OCI-LY1 (cell line): ENCODE measurements around the gene SYCE1.

Experiments
- H2AFZ ChIP-seq: fragments of 200-600 bp; sonication (generic), shearing (Covaris generic); 2 replicates; pipeline ENCODE4 v1.6.0; 2014; ENCODE audit warnings: antibody characterized with exemption, mild to moderate bottlenecking, low read length
- H3F3A ChIP-seq: fragments of 200-600 bp; sonication (generic), shearing (Covaris generic); 2 replicates; pipeline ENCODE4 v1.6.0; 2014; ENCODE audit warnings: mild to moderate bottlenecking, antibody characterized with exemption, low read length, moderate library complexity; ENCODE audit not compliant: insufficient read depth
- H3K27ac ChIP-seq: fragments of 200-600 bp; sonication (generic); 2 replicates; pipeline ENCODE4 v1.5.1; 2014; ENCODE audit warnings: low read length, mixed run types, mild to moderate bottlenecking, low read depth; ENCODE audit not compliant: poor library complexity, severe bottlenecking
- H3K27me3 ChIP-seq: fragments of 200-600 bp; sonication (generic); 2 replicates; pipeline ENCODE4 v1.6.0; 2014; ENCODE audit warnings: antibody characterized with exemption, mild to moderate bottlenecking, low read length, moderate library complexity; ENCODE audit not compliant: insufficient read depth
- H3K36me3 ChIP-seq: fragments of 200-600 bp; sonication (generic); 2 replicates; pipeline ENCODE4 v1.6.1; 2014; ENCODE audit warnings: mild to moderate bottlenecking, antibody characterized with exemption, low read length, moderate library complexity, mixed read lengths; ENCODE audit not compliant: insufficient read depth
- H3K4me1 ChIP-seq: fragments of 200-600 bp; sonication (generic); 2 replicates; pipeline ENCODE4 v1.5.1; 2014; ENCODE audit warnings: mild to moderate bottlenecking, low read length, moderate library complexity; ENCODE audit not compliant: insufficient read depth, severe bottlenecking
- H3K4me2 ChIP-seq: fragments of 200-600 bp; sonication (generic), shearing (Covaris generic); 2 replicates; pipeline ENCODE4 v1.6.1; 2014; ENCODE audit warnings: low read length
- H3K4me3 ChIP-seq: fragments of 200-600 bp; sonication (generic); 2 replicates; pipeline ENCODE4 v1.5.1; 2014; ENCODE audit warnings: low read length, low read depth, mild to moderate bottlenecking, mixed read lengths; ENCODE audit not compliant: poor library complexity, severe bottlenecking
- H3K79me2 ChIP-seq: fragments of 200-600 bp; shearing (Covaris generic); 2 replicates; pipeline ENCODE4 v1.6.1; 2016; ENCODE audit warnings: mixed run types, low read length, mixed read lengths; ENCODE audit not compliant: insufficient read depth
- H3K9ac ChIP-seq: fragments of 200-600 bp; sonication (generic), shearing (Covaris generic); 2 replicates; pipeline ENCODE4 v1.6.1; 2014; ENCODE audit warnings: mild to moderate bottlenecking, low read length, mixed read lengths
- H3K9me2 ChIP-seq: fragments of 200-600 bp; sonication (generic), shearing (Covaris generic); 2 replicates; pipeline ENCODE4 v1.6.1; 2014; ENCODE audit warnings: low read depth, mild to moderate bottlenecking, low read length, mixed read lengths
- H3K9me3 ChIP-seq: fragments of 200-600 bp; shearing (Covaris generic); 2 replicates; pipeline ENCODE4 v1.6.1; 2014; ENCODE audit warnings: low read length, mixed read lengths
- H4K20me1 ChIP-seq: fragments of 200-600 bp; sonication (generic), shearing (Covaris generic); 2 replicates; pipeline ENCODE4 v1.6.0; 2016; ENCODE audit warnings: mild to moderate bottlenecking, low read length; ENCODE audit not compliant: insufficient read depth
- EZH2 ChIP-seq: fragments of 200-600 bp; sonication (generic), shearing (Covaris generic); IDR thresholded peaks from 2 replicates; pipeline ENCODE4 v1.8.0; 2017; ENCODE audit warnings: borderline replicate concordance, mixed run types, mild to moderate bottlenecking, antibody characterized with exemption, low read length, moderate library complexity, mixed read lengths
- TF ChIP-seq, protein P1 (sequence below): fragments of 200-600 bp; sonication (generic), shearing (Covaris generic); IDR thresholded peaks from 2 replicates; pipeline ENCODE4 v1.5.1; 2017; ENCODE audit warnings: mild to moderate bottlenecking, antibody characterized with exemption, low read length, moderate library complexity, mixed read lengths

The SYCE1 gene, protein sequence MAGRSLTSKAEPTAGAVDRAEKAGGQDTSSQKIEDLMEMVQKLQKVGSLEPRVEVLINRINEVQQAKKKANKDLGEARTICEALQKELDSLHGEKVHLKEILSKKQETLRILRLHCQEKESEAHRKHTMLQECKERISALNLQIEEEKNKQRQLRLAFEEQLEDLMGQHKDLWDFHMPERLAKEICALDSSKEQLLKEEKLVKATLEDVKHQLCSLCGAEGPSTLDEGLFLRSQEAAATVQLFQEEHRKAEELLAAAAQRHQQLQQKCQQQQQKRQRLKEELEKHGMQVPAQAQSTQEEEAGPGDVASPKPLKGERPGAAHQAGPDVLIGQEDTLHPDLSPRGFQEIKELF

DNA sequence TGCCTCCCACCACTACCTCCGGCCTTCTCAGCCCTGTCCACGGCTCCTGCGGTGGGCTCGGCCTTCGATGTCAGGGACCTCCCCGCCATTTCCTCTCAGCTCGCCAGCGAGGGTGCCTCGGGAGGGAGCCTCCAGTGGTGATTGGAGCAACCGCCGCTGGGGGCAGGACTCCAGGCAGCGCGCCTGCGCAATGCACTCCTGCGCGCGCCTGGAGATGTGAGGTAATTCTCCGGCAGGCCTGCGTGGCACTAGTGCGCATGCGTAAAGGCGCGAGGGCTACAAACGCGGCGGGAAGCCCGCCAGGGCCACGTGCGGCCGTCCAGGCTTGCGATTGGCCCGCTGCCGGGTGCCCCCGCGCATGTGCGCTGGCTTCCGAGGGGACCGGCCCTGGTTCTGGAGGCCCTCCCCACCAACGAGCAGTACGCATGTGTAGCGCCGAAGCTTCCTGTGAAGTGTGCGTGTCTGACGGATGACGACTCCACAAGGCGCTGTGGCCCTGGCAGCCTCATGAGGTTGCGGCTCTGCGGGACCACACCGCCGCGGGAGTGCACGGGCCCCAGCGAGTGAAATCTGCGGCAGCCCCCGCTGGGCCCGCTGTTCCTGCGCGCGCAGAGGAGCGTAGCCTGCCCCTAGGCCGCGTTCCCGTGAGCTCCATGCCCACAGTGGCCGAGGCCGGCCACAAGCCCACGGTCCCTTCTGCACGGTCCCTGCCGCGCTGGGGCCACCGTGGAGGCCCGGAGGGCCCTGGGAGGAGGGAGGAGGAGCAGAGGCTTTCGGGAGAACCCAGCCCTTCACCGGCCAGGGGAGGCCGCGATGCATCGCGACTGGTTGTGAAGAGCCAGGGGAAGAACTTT, at the start of gene SYCE1:
Gene SYCE1, minus strand, starts transcription at position 143 of the 854 bp plus-strand sequence. Its CDS starts 54 bp downstream, at position 89.
- Histone ChIP-seq H3K4me2 (no peak within 1 kb of the TSS), H3K4me1 (no peaks in the 10 kb centered on the region), H3K36me3 (no peaks in the 10 kb centered on the region), H3K9me3 (no peaks in the 10 kb centered on the region), H3K9ac (no peak within 1 kb of the TSS), H3K79me2 (no peaks in the 10 kb centered on the region), H4K20me1 (no peaks in the 10 kb centered on the region), H3K27ac (no peak within 1 kb of the TSS), H3K9me2 (no peaks in the 10 kb centered on the region), H3K4me3 (no peak within 1 kb of the TSS), H2AFZ (no peak within 1 kb of the TSS), H3F3A (no peaks in the 10 kb centered on the region), H3K27me3 (no peaks in the 10 kb centered on the region)
- TF ChIP-seq EZH2 = no peak
- TF ChIP-seq, protein P1, sequence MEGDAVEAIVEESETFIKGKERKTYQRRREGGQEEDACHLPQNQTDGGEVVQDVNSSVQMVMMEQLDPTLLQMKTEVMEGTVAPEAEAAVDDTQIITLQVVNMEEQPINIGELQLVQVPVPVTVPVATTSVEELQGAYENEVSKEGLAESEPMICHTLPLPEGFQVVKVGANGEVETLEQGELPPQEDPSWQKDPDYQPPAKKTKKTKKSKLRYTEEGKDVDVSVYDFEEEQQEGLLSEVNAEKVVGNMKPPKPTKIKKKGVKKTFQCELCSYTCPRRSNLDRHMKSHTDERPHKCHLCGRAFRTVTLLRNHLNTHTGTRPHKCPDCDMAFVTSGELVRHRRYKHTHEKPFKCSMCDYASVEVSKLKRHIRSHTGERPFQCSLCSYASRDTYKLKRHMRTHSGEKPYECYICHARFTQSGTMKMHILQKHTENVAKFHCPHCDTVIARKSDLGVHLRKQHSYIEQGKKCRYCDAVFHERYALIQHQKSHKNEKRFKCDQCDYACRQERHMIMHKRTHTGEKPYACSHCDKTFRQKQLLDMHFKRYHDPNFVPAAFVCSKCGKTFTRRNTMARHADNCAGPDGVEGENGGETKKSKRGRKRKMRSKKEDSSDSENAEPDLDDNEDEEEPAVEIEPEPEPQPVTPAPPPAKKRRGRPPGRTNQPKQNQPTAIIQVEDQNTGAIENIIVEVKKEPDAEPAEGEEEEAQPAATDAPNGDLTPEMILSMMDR = no peak

DNA sequence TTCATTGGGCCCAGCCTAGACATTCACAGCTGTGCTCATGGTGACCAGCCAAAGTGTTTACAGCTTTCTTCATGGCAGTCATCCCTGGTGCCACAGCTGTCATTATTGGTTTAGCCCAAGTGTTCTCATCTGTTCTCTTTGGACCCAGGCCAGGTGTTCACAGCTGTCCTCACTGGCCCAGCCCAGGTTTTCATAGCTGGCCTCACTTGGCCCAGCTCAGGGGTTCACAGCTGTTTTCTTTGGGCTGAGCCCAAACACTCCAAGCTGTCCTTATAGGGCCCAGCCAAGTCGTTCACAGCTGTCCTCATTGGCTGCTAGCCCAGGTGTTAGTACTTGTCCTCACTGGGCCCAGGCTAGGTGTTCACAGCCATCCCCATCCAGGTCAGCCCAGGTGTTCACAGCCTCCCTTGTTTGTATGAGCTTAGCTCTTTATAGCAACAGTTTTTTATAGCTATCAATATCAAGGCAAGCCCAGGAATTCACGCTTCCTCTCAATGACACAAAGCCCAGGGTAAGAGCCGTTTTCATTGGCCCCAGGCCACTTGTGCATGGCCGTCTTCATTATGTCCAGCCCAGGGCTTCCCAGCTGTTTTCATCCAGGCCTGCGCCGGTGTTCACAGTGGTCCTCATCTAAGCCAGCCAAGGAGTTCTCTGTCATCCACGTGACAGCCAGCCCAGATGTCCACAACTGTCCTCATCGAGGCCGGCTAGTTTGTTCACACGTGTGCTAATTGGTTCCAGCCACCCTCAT, 49.6 kb upstream of the SYCE1 start:
- Histone ChIP-seq H3K27me3 (peaks cover 6% of the 10 kb centered on the region; the same call in 1 of the 2 replicates), H3K4me1 (no peaks in the 10 kb centered on the region), H3K4me3 (no peak overlapping the region), H4K20me1 (no peaks in the 10 kb centered on the region), H3K27ac (no peak overlapping the region), H2AFZ (no peak overlapping the region), H3F3A (no peaks in the 10 kb centered on the region), H3K36me3 (no peaks in the 10 kb centered on the region), H3K79me2 (no peaks in the 10 kb centered on the region), H3K4me2 (no peak overlapping the region), H3K9me2 (no peaks in the 10 kb centered on the region), H3K9me3 (no peaks in the 10 kb centered on the region), H3K9ac (no peak overlapping the region)
- TF ChIP-seq, protein P1 = no peak
- TF ChIP-seq EZH2 = no peak

DNA sequence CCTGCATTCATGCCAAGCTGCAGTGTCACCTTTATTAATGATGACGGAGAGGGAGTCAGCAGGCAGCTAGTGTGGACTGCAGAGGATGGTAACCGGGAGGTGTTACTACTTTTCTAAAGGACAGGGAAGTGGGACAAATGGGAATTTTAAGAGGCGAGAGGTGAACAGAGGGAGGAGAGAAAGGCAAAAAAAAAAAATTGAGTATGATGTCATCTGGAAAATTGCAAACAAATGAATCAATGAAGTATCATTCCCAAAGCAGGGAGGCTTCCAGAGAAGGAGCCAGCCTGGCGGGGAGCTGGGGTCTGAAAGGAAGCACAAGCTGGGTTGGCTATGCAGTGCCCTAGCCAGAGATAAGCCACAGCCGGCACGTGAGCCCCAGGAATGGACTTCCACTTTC, 48.3 kb upstream of the SYCE1 start:
- no peaks in the 10 kb centered on the region for H3K79me2 ChIP-seq
- H3F3A ChIP-seq = no peaks in the 10 kb centered on the region
- H3K4me2 ChIP-seq = no peak overlapping the region
- peaks cover 6% of the 10 kb centered on the region; the same call in 1 of the 2 replicates for H3K27me3 ChIP-seq
- no peak overlapping the region for H3K9ac ChIP-seq
- no peak overlapping the region for H3K27ac ChIP-seq
- H3K4me1 ChIP-seq = peaks cover 8% of the 10 kb centered on the region
- no peak overlapping the region for H2AFZ ChIP-seq
- no peaks in the 10 kb centered on the region for H3K9me3 ChIP-seq
- no peaks in the 10 kb centered on the region for H4K20me1 ChIP-seq
- no peaks in the 10 kb centered on the region for H3K9me2 ChIP-seq
- TF ChIP-seq, protein P1 = no peak
- no peak for TF ChIP-seq EZH2
- H3K36me3 ChIP-seq = no peaks in the 10 kb centered on the region
- H3K4me3 ChIP-seq = no peak overlapping the region
